C4-2B (cell line): ENCODE measurements around the gene PSKH1.
A peak's percentile ranks its signal among the peaks of the same experiment; 100 is the strongest.

Experiments
- H3K27ac ChIP-seq: fragments of 450-650 bp; 2 replicates; pipeline ENCODE4 v1.5.1; 2017
- CTCF ChIP-seq: fragments of 450-650 bp; conservative IDR thresholded peaks from 2 replicates; pipeline ENCODE4 v1.5.1; 2017; ENCODE audit warnings: mild to moderate bottlenecking
- ZFX ChIP-seq: fragments of 450-650 bp; IDR thresholded peaks from 2 replicates; pipeline ENCODE4 v1.6.1; 2017

PSKH1 gene

GRCh38 chr16:67869653-67870052 lies 23.4 kb upstream of the PSKH1 start:
- no peak for TF ChIP-seq CTCF
- no peak for TF ChIP-seq ZFX
- no peak overlapping the region for H3K27ac ChIP-seq

- TF ChIP-seq CTCF (no peak), ZFX (no peak)
- H3K27ac ChIP-seq, result no peak overlapping the region
Measured at GRCh38 chr16:67871256-67871655, 21.8 kb upstream of the PSKH1 start.

GRCh38 chr16:67872131-67872630 lies 20.9 kb upstream of the PSKH1 start:
- H3K27ac ChIP-seq, result peak overlapping the region; percentile 89
- TF ChIP-seq CTCF (no peak), ZFX (no peak)

GRCh38 chr16:67872631-67873434 lies 20.2 kb upstream of the PSKH1 start, which contains the start of gene EDC4:
Gene EDC4, plus strand, starts transcription at chr16:67873052. Its CDS starts 210 bp downstream, at chr16:67873262.
- TF ChIP-seq ZFX, result peak; percentile 78
- TF ChIP-seq CTCF, result no peak
- peak within 1 kb of the TSS; percentile 89 for H3K27ac ChIP-seq

DNA sequence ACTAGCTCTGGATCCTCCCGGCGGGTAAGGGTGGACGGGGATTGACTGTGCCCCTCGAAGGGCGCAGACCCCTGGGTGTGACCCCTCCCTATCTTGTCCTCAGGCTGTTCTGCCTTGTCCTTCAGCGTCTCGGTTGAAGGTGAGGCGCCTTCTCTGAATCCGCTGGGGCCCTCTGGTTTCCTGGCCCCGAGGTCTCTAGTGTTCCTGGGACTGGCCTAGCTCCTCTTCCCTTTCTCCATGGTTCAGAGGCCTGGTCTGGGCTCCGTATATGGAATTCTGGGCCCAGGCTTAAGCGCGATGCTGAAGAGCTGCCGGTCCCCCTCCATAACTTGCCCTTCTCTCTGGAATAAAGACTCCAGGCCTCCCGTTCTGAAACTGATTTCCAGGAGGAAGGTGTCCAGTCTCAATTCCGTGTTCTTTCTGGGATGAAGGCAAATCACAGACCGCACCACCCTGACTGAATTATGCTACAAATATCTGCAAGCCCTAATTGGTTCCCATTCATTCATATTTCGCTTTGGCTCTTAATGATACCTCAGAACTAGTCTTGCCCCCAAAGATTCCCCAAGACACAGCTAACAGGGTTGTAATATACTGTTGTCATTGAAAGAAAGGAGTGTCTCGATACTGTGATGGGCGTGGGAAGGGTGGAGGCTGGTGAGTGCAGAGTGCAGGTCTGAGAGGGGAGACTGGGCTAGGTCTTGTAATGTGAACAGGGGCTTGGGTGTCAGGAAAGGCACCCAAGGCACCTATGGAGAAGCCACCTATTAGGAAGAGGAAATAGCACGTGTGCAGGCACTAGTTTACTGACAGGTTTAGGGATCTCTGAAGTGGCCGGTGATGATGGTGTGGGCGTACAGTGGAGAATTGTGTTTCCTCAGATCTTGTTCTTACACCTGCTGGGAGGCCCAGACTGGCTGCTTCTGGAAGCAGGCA lies 19.4 kb upstream of the PSKH1 start:
- peak overlapping the region; percentile 89 for H3K27ac ChIP-seq
- TF ChIP-seq ZFX (peak; percentile 48; the same call in 1 of the 2 replicates), CTCF (no peak)

DNA sequence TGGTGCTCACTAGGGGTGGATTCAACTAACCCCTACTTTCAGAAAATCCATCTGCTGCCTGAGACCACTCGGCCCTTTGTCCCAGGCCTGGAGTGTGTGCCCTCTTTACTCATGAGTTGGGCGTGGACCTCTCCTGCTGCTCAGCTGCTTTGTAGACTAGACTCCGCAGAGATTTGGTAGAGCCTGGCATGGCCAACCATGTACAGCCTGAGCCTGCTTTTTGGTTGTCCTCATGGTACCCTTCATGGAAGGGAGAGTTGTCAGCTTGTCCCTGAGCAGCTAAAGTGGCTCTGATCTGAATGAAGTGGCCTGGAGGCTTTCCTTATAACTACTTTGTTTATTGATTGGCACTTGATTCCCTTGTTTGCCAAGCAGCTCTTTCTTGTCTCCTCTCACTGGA lies 18.7 kb upstream of the PSKH1 start:
- peak overlapping the region; percentile 89; the same call in 1 of the 2 replicates for H3K27ac ChIP-seq

More for the DNA sequence above, 18.7 kb upstream of the PSKH1 start:
- TF ChIP-seq ZFX, result no peak
- no peak for TF ChIP-seq CTCF
